H1 (cell line): ENCODE results near the gene MID2.

Source experiments
- CEBPB ChIP-seq: IDR thresholded peaks from 2 replicates; pipeline ENCODE4 v1.6.1; 2012; ENCODE audit warnings: low read depth, low read length
- EP300 ChIP-seq, 2 experiments: IDR thresholded peaks; 1 replicate in 1 of 2; 2 replicates in 1 of 2; pipeline ENCODE4 v1.6.1; 2011 to 2012; ENCODE audit warnings: low read depth in 2 of 2, low read length in 2 of 2, mild to moderate bottlenecking in 2 of 2, borderline replicate concordance in 1 of 2, inconsistent platforms in 1 of 2, moderate library complexity in 1 of 2
- GTF2F1 ChIP-seq: IDR thresholded peaks from 2 replicates; pipeline ENCODE4 v1.6.1; 2012; ENCODE audit warnings: low read depth, low read length, improper control_type of control experiment, borderline replicate concordance
- RAD21 ChIP-seq, 2 experiments: IDR thresholded peaks in 1 of 2; conservative IDR thresholded peaks in 1 of 2; 2 replicates each; pipeline ENCODE4 v1.6.1; 2011; ENCODE audit warnings: low read depth in 2 of 2, low read length in 2 of 2, improper control_type of control experiment in 1 of 2, inconsistent platforms in 1 of 2, mild to moderate bottlenecking in 1 of 2, moderate library complexity in 1 of 2
- TAF7 ChIP-seq: optimal IDR thresholded peaks from 2 replicates; pipeline ENCODE3; 2011; ENCODE audit warnings: low read depth, mild to moderate bottlenecking, inconsistent platforms, low read length, moderate library complexity, borderline replicate concordance

DNA sequence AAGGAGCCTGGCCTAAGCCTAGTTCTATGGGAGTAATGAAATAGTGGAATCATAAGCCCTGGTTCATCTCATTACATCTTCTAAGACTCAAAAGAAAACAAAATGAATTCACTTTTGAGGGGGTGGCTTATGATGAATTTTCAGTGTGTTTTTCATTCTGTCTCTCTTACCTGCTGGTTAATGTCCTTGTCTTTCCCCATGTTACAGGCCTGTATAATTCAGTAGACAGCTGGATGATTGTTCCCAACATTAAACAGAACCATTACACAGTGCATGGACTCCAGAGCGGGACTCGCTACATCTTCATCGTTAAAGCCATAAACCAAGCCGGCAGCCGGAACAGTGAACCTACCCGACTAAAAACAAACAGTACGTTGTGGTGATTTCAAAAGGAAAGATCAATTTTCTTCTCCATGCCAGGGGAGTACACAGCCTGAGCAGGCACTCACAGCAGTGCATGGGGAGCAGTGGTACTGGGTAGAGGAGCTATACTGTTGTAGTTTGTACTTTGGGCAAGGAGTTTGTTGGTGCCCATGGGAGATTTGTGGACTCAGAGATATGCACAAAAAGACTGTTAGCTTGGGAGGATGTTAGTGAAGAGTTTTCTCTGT, 98.6 kb downstream of the MID2 start:
- no peak for TF ChIP-seq GTF2F1
- TF ChIP-seq TAF7 = no peak
- no peak for TF ChIP-seq RAD21 (IDR thresholded peaks at IDR 0.05 in 1 of 2, conservative IDR thresholded peaks at IDR 0.05 in 1 of 2; ENCODE audit: low read depth in 2 of 2, low read length in 2 of 2)
- no peak for TF ChIP-seq EP300 (IDR thresholded peaks at IDR 0.05; ENCODE audit: borderline replicate concordance in 1 of 2, low read depth in 2 of 2, low read length in 2 of 2)
- TF ChIP-seq CEBPB = no peak
